ENCODE results near the gene ADAMTSL2.

The ADAMTSL2 gene

GRCh38 chr9:133584559-133585476 lies 50.3 kb downstream of the ADAMTSL2 start:
- no peak for DNase-seq (ENCODE audit: low spot score)
- no peak for FAIRE-seq

GRCh38 chr9:133585481-133586351 lies 51.2 kb downstream of the ADAMTSL2 start:
- no peak for DNase-seq (ENCODE audit: low spot score)
- no peak for FAIRE-seq

- DNase-seq (ENCODE audit: low spot score) (no peak), FAIRE-seq (no peak)
These were observed 52.5 kb downstream of the ADAMTSL2 start for GRCh38 chr9:133587051-133587450.

- no peak for FAIRE-seq
- no peak for DNase-seq (ENCODE audit: low spot score)
These were observed 53.0 kb downstream of the ADAMTSL2 start for GRCh38 chr9:133587466-133587865.

GRCh38 chr9:133589454-133590227 lies 55.1 kb downstream of the ADAMTSL2 start:
- DNase-seq (ENCODE audit: low spot score) (no peak), FAIRE-seq (no peak)

- no peak for DNase-seq (ENCODE audit: low spot score)
- FAIRE-seq = no peak
These were observed 55.8 kb downstream of the ADAMTSL2 start for GRCh38 chr9:133590231-133590855.

GRCh38 chr9:133591116-133591910 lies 56.8 kb downstream of the ADAMTSL2 start:
- FAIRE-seq = no peak

GRCh38 chr9:133591985-133592384 lies 57.5 kb downstream of the ADAMTSL2 start:
- FAIRE-seq (no peak), DNase-seq (ENCODE audit: low spot score) (no peak)

More at GRCh38 chr9:133591116-133591910, 56.8 kb downstream of the ADAMTSL2 start:
- DNase-seq (ENCODE audit: low spot score) = no peak

GRCh38 chr9:133592731-133593409 lies 58.4 kb downstream of the ADAMTSL2 start:
- no peak for DNase-seq (ENCODE audit: low spot score)
- FAIRE-seq = no peak

- no peak for FAIRE-seq
- no peak for DNase-seq (ENCODE audit: low spot score)
These were observed 59.2 kb downstream of the ADAMTSL2 start for GRCh38 chr9:133593587-133594253.

- FAIRE-seq = no peak
These were observed 59.8 kb downstream of the ADAMTSL2 start for GRCh38 chr9:133594310-133594709.

GRCh38 chr9:133595910-133596309 lies 61.4 kb downstream of the ADAMTSL2 start:
- no peak for FAIRE-seq
- no peak for DNase-seq (ENCODE audit: low spot score)

More at GRCh38 chr9:133594310-133594709, 59.8 kb downstream of the ADAMTSL2 start:
- no peak for DNase-seq (ENCODE audit: low spot score)

- FAIRE-seq = no peak
- DNase-seq (ENCODE audit: low spot score) = peak; percentile 45
These were observed 62.9 kb downstream of the ADAMTSL2 start for GRCh38 chr9:133597316-133597957.

- no peak for FAIRE-seq
- no peak for DNase-seq (ENCODE audit: low spot score)
These were observed 64.5 kb downstream of the ADAMTSL2 start for GRCh38 chr9:133598978-133599377.

- DNase-seq (ENCODE audit: low spot score) = no peak
- peak; percentile 99 for FAIRE-seq
These were observed 65.1 kb downstream of the ADAMTSL2 start for GRCh38 chr9:133599470-133600173.

GRCh38 chr9:133600739-133601138 lies 66.2 kb downstream of the ADAMTSL2 start:
- FAIRE-seq (no peak), DNase-seq (ENCODE audit: low spot score) (no peak)

GRCh38 chr9:133601746-133602145 lies 67.2 kb downstream of the ADAMTSL2 start:
- DNase-seq (ENCODE audit: low spot score) = no peak
- FAIRE-seq = no peak

GRCh38 chr9:133602277-133602676 lies 67.8 kb downstream of the ADAMTSL2 start:
- DNase-seq (ENCODE audit: low spot score) (no peak), FAIRE-seq (no peak)

Data from urothelium cell line (cell line).